Osteocyte (in vitro differentiated cells): ENCODE measurements around the gene SYT9. TPM values are rescaled to one million over a fixed set of nuclear protein-coding genes. Genes with fewer than 3 reads are reported as not detected.

Source experiments
- DNase-seq: peaks from one replicate; pipeline ENCODE4 v3.0.0; 2021; ENCODE audit warnings: mixed read lengths; ENCODE audit not compliant: unreplicated experiment; ENCODE audit errors: extremely low spot score
- H3K27ac Mint-ChIP-seq: one replicate; pipeline ENCODE4 v1.8.0; 2021; ENCODE audit warnings: mild to moderate bottlenecking, mixed read lengths; ENCODE audit not compliant: unreplicated experiment
- H3K27me3 Mint-ChIP-seq: one replicate; pipeline ENCODE4 v1.8.0; 2021; ENCODE audit warnings: mixed read lengths; ENCODE audit not compliant: unreplicated experiment
- H3K36me3 Mint-ChIP-seq: one replicate; pipeline ENCODE4 v1.8.0; 2021; ENCODE audit warnings: mixed read lengths; ENCODE audit not compliant: unreplicated experiment
- H3K4me1 Mint-ChIP-seq: one replicate; pipeline ENCODE4 v1.8.0; 2021; ENCODE audit warnings: mixed read lengths; ENCODE audit not compliant: unreplicated experiment
- H3K4me3 Mint-ChIP-seq: one replicate; pipeline ENCODE4 v1.8.0; 2021; ENCODE audit warnings: mild to moderate bottlenecking, moderate library complexity, mixed read lengths; ENCODE audit not compliant: unreplicated experiment
- H3K9me3 Mint-ChIP-seq: one replicate; pipeline ENCODE4 v1.8.0; 2021; ENCODE audit warnings: mixed read lengths; ENCODE audit not compliant: unreplicated experiment
- total RNA-seq: library from RNA; stranded (reverse); gene quantifications from 2 replicates; pipeline ENCODE4 v1.2.1, GENCODE V29; 2021
- TF ChIP-seq, protein P1 (sequence below): fragments of 200-600 bp; sonication (generic); IDR thresholded peaks from 2 replicates; pipeline ENCODE4 v1.5.0; 2021; ENCODE audit warnings: antibody characterized with exemption, mild to moderate bottlenecking, moderate library complexity

SYT9 gene
- total RNA-seq, 1 donor from 2014 or later: 0.40 TPM

- peaks cover 2% of the 10 kb centered on the region for H3K4me1 Mint-ChIP-seq
- TF ChIP-seq, protein P1, sequence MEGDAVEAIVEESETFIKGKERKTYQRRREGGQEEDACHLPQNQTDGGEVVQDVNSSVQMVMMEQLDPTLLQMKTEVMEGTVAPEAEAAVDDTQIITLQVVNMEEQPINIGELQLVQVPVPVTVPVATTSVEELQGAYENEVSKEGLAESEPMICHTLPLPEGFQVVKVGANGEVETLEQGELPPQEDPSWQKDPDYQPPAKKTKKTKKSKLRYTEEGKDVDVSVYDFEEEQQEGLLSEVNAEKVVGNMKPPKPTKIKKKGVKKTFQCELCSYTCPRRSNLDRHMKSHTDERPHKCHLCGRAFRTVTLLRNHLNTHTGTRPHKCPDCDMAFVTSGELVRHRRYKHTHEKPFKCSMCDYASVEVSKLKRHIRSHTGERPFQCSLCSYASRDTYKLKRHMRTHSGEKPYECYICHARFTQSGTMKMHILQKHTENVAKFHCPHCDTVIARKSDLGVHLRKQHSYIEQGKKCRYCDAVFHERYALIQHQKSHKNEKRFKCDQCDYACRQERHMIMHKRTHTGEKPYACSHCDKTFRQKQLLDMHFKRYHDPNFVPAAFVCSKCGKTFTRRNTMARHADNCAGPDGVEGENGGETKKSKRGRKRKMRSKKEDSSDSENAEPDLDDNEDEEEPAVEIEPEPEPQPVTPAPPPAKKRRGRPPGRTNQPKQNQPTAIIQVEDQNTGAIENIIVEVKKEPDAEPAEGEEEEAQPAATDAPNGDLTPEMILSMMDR: no peak
- H3K27me3 Mint-ChIP-seq: peaks cover 48% of the 10 kb centered on the region
- H3K27ac Mint-ChIP-seq: no peak overlapping the region
- no peaks in the 10 kb centered on the region for H3K36me3 Mint-ChIP-seq
- peaks cover 10% of the 10 kb centered on the region for H3K9me3 Mint-ChIP-seq
- no peak overlapping the region for H3K4me3 Mint-ChIP-seq
- no peak for DNase-seq
These were observed 1.5 kb upstream of the SYT9 start for GRCh38 chr11:7250166-7250565.

GRCh38 chr11:7251487-7251835 lies 243 bp upstream of the SYT9 start:
- no peaks in the 10 kb centered on the region for H3K36me3 Mint-ChIP-seq
- peak overlapping the region; percentile 62 for H3K4me3 Mint-ChIP-seq
- H3K4me1 Mint-ChIP-seq: peaks cover 2% of the 10 kb centered on the region
- peaks cover 10% of the 10 kb centered on the region for H3K9me3 Mint-ChIP-seq
- DNase-seq: peak; percentile 84
- H3K27ac Mint-ChIP-seq: no peak overlapping the region
- TF ChIP-seq, protein P1: no peak
- peaks cover 57% of the 10 kb centered on the region for H3K27me3 Mint-ChIP-seq

DNA sequence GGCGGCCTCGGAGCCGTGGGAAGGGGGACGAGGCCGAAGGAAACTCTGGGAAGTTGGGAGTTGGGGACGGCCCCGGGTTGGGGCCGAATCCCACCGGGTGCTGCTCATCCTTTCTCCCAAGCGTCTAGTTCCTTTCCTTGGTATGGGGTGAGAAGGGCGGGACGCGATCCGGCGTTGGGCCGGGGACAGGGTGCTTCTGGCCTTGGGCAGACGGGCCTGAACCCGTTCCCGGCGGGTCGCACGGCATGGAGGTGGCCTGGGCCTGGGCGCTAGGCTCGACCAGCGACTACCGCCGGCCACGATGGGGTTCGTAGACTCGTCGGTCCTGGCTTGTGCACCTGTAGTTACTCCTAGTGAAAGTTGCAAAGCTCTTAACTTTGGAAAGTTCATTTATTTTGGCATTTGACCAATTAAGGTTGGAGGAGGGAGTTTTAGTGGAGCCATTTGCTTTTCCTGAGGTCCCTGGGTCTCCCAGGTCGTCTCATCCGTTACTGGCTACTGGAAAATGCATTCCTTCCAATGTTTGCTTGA lies 1.0 kb downstream of the SYT9 start:
- peaks cover 9% of the 10 kb centered on the region for H3K9me3 Mint-ChIP-seq

DNA sequence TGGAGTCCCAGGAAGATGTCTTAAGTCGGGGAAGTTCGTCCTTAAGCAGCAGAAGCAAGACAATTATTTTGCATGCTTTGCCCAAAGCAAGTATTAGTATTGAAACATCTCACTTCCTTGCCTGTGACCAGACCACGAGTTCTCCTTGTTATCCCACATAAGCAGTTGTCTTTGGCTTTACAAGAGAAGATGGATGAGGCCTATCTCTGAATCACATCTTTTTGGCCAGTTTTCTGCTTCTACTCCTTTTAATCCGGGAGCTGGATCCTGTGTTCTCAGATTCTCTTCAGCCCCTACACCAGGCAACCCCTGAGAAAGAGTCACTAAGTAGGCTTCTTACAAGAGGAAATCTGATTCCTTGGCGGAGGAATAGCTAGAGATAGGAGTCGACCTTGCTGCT lies 2.1 kb downstream of the SYT9 start:
- DNase-seq: no peak

More for the DNA sequence above, 1.0 kb downstream of the SYT9 start:
- Mint-ChIP-seq H3K4me1 (peaks cover 2% of the 10 kb centered on the region), H3K27me3 (peaks cover 59% of the 10 kb centered on the region), H3K36me3 (no peaks in the 10 kb centered on the region), H3K4me3 (peak overlapping the region; percentile 69), H3K27ac (no peak overlapping the region)
- TF ChIP-seq, protein P1: no peak
- no peak for DNase-seq

DNA sequence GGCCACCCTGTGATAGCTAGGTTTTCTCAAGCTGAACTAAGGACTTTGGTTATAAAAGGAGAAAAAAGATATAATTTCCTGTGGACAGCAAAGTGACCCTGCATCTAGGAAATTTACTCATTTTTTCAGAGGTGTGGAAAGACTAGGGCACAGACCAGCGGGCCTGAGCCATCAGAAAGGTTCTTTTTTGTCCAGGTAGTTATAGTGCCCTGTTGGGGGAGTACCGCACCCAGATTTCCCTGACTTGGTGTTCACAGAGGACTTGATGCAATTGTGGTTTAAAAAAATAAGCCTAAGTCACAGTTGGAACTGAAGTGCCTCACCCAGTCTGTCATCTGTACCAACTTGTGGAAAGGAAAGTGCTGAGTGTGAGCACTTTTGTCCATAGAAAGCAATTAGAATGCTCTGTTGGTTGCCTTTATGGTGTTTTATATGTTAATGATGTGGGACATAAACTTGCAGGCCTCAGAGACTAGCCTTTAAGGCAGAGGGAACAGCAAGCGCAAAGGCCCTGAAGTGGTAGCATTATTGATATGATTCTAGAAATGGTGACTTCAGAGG lies 3.1 kb downstream of the SYT9 start:
- Mint-ChIP-seq H3K4me3 (no peak overlapping the region), H3K36me3 (no peaks in the 10 kb centered on the region), H3K4me1 (peaks cover 2% of the 10 kb centered on the region), H3K27ac (no peak overlapping the region), H3K9me3 (no peaks in the 10 kb centered on the region), H3K27me3 (peaks cover 55% of the 10 kb centered on the region)
- TF ChIP-seq, protein P1: no peak
- no peak for DNase-seq

More for the DNA sequence above, 2.1 kb downstream of the SYT9 start:
- no peak overlapping the region for H3K27ac Mint-ChIP-seq
- H3K9me3 Mint-ChIP-seq: no peaks in the 10 kb centered on the region
- peaks cover 2% of the 10 kb centered on the region for H3K4me1 Mint-ChIP-seq
- no peak overlapping the region for H3K4me3 Mint-ChIP-seq
- H3K27me3 Mint-ChIP-seq: peaks cover 61% of the 10 kb centered on the region
- H3K36me3 Mint-ChIP-seq: no peaks in the 10 kb centered on the region
- TF ChIP-seq, protein P1: no peak
